DOHH2 (cell line): ENCODE results near the gene MRPL51.

Experiments used
- EZH2phosphoT487 ChIP-seq: fragments of 200-600 bp; sonication (generic); IDR thresholded peaks from 2 replicates; pipeline ENCODE4 v1.6.1; 2017; ENCODE audit warnings: borderline replicate concordance, mild to moderate bottlenecking, antibody characterized with exemption, low read length, moderate library complexity, mixed read lengths
- TF ChIP-seq, protein P1 (sequence below): fragments of 200-600 bp; sonication (generic); IDR thresholded peaks from one replicate; pipeline ENCODE4 v1.5.1; 2014; ENCODE audit warnings: antibody characterized with exemption, mild to moderate bottlenecking, low read depth, low read length; ENCODE audit not compliant: poor library complexity, severe bottlenecking

DNA sequence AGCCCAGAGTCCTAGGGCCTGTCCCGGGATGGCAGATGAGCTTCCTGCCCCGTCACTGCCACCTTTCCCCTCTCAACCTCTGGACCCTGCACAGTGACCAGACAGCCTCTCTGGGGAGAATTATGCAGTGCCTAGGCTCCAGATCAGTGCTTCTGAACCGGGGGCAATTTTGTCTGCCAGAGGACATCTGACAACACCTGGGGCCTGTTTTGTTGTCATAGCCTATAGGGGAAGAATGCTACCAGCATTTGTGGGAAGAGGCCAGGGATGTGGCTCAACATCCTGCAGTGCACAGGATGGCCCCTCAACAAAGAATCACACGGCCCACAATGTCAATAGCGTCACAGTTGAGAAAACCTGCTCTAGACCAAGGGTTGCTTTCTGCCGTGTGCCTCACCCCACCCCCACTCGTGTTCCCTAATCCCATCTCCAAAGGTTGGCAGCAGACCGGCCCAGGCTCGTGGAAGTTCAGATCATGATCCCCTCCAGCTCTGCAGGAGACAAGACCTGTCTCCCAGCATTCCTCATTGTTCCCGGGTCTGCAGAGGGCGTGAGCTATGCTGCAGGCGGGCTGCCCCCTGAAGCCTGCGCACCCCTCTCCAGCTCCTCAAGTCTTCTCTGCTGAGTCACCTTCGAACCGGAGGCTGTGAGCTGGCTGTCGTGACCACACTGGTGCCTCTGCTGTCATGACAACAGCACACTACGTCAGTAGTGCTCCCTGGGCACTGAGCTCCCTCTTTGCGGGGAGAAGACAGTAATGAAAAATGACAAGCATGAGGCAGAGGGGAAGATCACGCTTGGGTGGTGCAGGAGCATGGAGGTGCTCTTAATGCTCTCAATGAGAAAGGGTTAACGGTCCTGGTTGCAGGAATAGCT lies 39.2 kb upstream of the MRPL51 start:
- TF ChIP-seq, protein P1, sequence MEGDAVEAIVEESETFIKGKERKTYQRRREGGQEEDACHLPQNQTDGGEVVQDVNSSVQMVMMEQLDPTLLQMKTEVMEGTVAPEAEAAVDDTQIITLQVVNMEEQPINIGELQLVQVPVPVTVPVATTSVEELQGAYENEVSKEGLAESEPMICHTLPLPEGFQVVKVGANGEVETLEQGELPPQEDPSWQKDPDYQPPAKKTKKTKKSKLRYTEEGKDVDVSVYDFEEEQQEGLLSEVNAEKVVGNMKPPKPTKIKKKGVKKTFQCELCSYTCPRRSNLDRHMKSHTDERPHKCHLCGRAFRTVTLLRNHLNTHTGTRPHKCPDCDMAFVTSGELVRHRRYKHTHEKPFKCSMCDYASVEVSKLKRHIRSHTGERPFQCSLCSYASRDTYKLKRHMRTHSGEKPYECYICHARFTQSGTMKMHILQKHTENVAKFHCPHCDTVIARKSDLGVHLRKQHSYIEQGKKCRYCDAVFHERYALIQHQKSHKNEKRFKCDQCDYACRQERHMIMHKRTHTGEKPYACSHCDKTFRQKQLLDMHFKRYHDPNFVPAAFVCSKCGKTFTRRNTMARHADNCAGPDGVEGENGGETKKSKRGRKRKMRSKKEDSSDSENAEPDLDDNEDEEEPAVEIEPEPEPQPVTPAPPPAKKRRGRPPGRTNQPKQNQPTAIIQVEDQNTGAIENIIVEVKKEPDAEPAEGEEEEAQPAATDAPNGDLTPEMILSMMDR: no peak
- TF ChIP-seq EZH2phosphoT487: no peak
